Measurements from ENCODE around the gene SPARCL1. TPM values are rescaled to one million over a fixed set of nuclear protein-coding genes. Genes with fewer than 3 reads are reported as not detected.

The SPARCL1 gene
- total RNA-seq, 1 donor from 2014 or later, result not detected

DNA sequence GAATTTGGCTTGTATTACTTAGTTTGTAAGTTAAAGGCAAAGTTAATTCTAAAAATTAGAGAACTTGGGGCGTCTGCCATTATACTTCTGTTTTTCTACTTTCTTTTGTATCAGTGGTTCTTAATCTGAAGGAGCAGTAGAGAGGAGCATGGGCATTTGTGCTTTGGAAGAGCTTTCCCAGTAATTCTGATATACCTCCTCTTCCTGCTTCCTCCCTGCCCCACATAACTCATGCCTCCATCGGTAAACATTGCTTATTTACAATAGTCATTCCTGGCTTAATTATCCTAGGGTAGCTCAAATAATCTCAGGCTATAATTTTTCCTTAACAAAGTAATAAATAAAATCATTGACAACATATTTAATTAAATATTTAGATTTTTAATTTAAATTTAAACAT, 37.1 kb upstream of the SPARCL1 start:
- TF ChIP-seq, protein P1, sequence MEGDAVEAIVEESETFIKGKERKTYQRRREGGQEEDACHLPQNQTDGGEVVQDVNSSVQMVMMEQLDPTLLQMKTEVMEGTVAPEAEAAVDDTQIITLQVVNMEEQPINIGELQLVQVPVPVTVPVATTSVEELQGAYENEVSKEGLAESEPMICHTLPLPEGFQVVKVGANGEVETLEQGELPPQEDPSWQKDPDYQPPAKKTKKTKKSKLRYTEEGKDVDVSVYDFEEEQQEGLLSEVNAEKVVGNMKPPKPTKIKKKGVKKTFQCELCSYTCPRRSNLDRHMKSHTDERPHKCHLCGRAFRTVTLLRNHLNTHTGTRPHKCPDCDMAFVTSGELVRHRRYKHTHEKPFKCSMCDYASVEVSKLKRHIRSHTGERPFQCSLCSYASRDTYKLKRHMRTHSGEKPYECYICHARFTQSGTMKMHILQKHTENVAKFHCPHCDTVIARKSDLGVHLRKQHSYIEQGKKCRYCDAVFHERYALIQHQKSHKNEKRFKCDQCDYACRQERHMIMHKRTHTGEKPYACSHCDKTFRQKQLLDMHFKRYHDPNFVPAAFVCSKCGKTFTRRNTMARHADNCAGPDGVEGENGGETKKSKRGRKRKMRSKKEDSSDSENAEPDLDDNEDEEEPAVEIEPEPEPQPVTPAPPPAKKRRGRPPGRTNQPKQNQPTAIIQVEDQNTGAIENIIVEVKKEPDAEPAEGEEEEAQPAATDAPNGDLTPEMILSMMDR (conservative IDR thresholded peaks at IDR 0.05; ENCODE audit: low read depth, low read length), result no peak
- no peak overlapping the region for H3K4me3 ChIP-seq (ENCODE audit: low read depth, low read length)
- no peak for DNase-seq (ENCODE audit: low read depth)

DNA sequence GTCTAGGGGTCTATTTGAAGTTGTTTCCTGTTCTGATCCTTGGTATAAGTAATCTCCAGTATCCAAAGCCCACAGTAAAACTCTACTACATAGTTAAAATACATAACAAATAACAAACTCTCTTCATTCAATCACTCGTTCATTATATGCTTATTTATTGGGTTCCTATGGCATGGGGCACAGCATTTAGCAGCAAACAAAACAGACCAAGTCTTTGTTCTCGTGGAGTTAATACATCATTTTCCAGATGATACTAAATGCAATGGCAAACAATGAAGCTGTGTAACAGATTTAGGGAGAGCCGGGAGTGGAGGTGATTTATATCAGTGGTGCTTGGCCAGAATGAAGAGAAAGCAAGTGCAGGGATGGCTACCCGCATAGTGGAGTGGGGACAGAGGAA, 36.6 kb upstream of the SPARCL1 start:
- no peak overlapping the region for H3K4me3 ChIP-seq (ENCODE audit: low read depth, low read length)
- TF ChIP-seq, protein P1 (conservative IDR thresholded peaks at IDR 0.05; ENCODE audit: low read depth, low read length), result no peak
- no peak for DNase-seq (ENCODE audit: low read depth)

DNA sequence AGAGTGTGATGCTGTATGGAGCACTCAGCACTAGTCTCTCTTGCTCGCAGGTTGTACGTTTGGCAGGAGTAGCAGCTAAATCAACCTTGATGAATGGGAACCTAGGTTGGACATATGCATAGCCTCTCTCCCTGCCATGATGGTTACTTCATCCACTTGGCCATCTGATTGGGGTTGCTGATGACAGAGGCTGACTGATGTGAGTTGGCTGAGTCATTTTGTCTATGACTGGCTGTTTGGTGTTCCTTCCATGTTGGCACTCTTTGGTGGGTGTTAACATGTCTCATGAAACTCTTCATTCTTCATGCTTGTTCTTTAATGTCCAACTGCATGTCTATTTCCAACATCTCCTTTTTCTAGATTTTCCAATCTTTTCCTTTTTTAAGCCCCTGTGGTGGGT, 31.6 kb upstream of the SPARCL1 start:
- H3K4me3 ChIP-seq (ENCODE audit: low read depth, low read length), result no peak overlapping the region
- DNase-seq (ENCODE audit: low read depth), result no peak
- TF ChIP-seq, protein P1 (conservative IDR thresholded peaks at IDR 0.05; ENCODE audit: low read depth, low read length), result no peak

DNA sequence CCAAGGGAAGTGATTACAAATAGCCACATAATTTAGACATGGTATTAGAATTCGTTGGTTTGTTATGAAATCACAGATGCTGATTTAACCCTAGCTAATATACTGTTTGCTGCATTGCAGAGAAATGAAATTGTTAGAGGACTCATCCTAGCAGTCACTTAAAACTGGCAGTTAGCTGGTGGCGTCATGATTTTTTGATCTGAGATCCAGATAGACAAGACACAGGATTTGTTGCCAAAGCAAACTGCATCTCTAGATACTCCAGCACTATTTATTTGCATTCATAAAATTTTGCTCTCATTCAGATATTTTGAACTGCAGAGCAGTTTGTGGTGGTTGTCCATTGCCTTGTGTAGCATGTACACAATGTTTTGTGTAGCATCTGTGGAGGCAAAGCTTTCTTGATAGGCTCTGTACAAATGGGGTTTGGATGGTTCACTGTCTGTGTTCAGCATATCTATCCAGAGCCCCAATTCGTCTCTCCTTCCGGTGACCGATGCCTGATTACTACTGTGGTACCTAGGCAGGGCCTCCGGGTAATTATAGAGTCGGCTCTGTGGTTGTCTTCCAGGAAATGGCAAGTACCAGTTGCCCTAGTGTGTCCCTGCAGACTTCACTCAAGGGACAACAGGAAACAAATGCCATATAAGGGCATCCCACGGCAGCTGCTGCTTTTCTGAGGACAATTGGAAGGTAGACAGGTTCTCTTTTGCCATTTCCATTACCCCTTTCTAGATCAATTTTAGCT, 30.1 kb upstream of the SPARCL1 start:
- no peak for DNase-seq (ENCODE audit: low read depth)
- H3K4me3 ChIP-seq (ENCODE audit: low read depth, low read length), result no peak overlapping the region
- TF ChIP-seq, protein P1 (conservative IDR thresholded peaks at IDR 0.05; ENCODE audit: low read depth, low read length), result no peak

DNA sequence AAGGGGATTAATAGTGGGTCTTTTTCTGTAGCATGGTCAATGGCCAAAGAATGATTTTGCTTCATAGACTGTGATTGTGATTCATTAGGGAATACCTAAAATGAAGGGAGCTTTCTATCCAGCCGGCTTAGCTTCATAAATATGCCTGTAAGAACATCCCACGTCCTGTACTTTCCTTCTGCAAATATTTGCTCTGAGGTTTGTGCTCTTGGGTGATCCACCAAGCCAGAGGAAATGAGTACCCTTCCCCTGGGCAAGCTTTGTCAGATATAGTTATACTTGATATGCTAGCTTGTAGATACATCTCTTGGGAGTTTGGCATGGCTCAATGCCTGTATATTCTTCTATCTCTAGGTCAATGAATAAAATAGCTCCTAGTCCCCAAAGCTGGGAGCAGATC, 28.2 kb upstream of the SPARCL1 start:
- no peak for DNase-seq (ENCODE audit: low read depth)
- no peak overlapping the region for H3K4me3 ChIP-seq (ENCODE audit: low read depth, low read length)
- TF ChIP-seq, protein P1 (conservative IDR thresholded peaks at IDR 0.05; ENCODE audit: low read depth, low read length), result no peak

DNA sequence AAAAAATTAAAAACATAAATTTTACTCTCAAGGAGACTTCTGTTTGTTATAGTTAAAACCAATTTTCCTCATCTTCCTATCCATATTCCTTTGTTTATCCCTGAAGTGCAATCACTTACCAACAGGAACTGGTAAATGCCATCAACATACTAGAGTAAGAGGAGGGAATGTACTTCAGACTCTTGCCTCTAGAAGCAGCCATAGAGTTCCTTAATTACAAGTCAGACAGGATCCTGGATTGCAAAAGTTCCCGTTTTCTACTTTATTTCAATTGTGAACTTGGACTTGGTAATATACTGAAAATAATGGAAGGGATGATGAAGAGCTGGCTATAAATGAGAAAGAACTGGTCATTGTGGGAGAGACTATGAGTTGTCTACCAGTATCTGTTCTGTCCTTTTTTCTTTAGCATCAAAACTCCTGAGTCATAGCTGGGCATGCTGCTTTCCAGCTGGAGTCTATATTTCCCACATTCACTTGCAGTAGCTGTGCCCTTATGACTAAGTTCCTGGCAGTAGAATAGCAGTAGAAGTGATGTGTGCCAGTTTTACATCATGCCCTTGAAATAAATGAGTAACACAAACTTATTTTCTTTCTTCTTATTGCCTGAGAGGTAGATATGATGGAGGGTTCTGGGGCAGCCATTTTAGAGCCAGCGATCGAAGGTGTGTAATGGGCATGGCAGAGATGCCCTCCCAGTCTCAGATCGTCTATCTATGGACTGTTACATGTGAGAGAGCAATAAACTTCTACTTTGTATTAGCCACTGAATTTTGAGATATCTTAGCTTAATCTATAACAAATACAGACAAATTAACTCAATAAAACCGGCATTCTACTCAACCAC, 26.8 kb upstream of the SPARCL1 start:
- no peak overlapping the region for H3K4me3 ChIP-seq (ENCODE audit: low read depth, low read length)
- TF ChIP-seq, protein P1 (conservative IDR thresholded peaks at IDR 0.05; ENCODE audit: low read depth, low read length), result peak; percentile 9
- DNase-seq (ENCODE audit: low read depth), result peak; percentile 89
